HG03039 (cell line): ENCODE measurements around the gene PLEKHH2.

ENCODE experiments used
- ATAC-seq: cut with Tn5 transposase; IDR thresholded peaks from one replicate; pipeline ENCODE4 v1.9.1; 2021; ENCODE audit warnings: mild to moderate bottlenecking, moderate library complexity; ENCODE audit not compliant: unreplicated experiment

The PLEKHH2 gene

GRCh38 chr2:43754180-43754579 lies 117.1 kb downstream of the PLEKHH2 start:
- no peak for ATAC-seq

- no peak for ATAC-seq
These were observed 121.7 kb downstream of the PLEKHH2 start for GRCh38 chr2:43758739-43759138.

GRCh38 chr2:43759195-43759594 lies 122.1 kb downstream of the PLEKHH2 start:
- ATAC-seq = no peak

DNA sequence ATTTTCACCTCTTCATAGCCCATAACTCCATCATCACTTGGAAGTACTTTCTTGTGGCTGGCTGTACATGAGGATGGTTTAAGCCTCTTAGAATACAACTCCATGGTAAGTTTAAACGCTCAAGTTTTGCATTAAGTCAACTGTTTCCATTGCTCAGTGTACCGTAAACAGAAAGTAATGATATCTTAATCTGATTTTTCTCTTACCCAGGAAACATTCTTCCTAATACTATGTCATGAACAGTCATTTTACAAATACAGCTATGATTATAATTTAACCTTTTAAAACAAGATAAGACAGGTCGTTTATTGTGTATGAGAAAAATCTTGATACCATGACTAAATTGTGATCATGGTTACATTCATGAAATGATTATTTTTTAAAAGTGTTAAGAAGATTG lies 125.2 kb downstream of the PLEKHH2 start:
- no peak for ATAC-seq

DNA sequence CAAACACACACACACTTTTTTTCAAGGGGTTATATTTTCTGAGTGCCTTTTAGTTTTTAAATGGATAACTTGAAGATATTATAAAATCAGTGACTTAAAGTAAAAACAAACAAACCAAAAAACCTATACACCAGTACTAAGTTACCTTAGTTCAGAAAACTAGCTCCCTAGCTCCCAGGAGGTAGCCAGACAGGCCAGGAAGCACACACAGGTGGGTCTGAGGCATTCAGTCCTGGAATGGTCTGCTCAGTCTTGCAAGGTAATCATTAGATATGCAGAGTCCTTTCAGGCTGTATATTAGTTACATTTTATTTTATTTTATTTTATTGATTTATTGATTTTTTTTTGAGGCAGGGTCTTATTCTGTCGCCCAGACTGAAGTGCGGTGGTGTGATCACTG lies 126.0 kb downstream of the PLEKHH2 start:
- ATAC-seq = no peak

DNA sequence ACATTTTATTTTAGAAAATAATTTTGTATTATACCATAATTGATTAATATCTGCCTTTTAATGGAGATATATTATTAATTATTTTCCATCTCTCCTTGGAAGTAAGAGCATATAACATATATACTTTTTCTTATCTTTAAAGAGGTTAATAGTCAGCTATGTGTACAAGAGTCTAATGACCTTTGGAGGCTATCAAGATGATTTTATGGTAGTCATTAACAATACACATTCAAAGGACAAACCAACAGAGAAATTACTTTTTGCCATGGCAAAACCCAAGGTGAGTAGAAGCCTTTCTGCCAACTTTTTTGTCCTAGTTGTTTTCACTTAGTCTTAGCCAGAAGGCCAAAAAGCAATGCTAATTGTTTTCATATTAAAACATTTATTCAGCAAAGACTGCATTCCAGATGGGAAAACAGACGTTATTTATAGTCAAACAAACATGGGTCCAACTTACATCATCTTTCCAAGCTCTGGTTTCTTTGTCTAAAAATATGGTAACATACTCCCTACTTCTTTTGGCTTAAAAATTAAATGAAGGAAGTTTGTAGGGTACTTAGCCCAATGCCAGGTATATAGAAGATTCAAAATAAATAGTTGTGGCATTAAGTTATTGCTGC lies 127.1 kb downstream of the PLEKHH2 start:
- no peak for ATAC-seq

GRCh38 chr2:43766006-43766405 lies 128.9 kb downstream of the PLEKHH2 start:
- no peak for ATAC-seq

DNA sequence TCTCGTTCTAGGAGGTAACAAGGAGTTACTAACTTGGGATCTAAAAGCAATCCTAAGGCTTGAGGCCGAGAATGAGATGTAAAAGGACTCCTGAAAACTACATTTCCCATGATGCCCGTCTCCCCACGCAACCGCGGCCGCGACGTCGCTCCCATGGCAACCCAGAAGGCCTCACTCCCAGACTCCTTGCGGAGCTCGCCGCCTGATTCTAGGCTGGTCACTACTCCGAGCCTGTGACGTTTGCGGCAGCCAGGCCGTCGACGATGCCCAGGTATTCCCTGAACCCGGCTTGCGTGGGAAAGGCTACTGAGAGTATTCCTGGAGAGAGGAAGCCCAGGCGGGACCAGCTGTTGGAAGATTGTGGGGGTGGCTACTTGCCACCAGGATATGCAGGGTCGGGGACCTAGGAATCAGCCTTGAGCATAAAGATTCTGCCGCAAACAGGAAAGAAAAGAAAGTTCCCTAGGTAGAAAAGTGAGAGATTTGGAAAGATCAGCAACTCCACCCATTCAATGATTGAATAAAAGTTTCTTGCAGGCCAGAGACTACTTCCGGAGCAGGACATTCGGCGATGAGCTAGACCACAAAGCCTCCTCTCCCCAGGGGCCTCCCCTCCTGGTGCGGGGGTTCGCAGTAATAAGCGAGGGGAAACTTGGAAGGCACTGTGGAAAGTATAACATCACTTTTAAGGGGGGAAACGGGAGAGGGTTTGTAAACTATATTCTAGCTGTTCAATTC lies 137.0 kb downstream of the PLEKHH2 start, which contains the start of gene DYNC2LI1:
Gene DYNC2LI1, plus strand, starts transcription at position 164 of the 738 bp plus-strand sequence. Its CDS starts 100 bp downstream, at position 264.
- peak; percentile 99 for ATAC-seq

GRCh38 chr2:43774617-43775016 lies 137.6 kb downstream of the PLEKHH2 start:
- no peak for ATAC-seq

GRCh38 chr2:43776324-43776723 lies 139.3 kb downstream of the PLEKHH2 start:
- ATAC-seq = no peak

DNA sequence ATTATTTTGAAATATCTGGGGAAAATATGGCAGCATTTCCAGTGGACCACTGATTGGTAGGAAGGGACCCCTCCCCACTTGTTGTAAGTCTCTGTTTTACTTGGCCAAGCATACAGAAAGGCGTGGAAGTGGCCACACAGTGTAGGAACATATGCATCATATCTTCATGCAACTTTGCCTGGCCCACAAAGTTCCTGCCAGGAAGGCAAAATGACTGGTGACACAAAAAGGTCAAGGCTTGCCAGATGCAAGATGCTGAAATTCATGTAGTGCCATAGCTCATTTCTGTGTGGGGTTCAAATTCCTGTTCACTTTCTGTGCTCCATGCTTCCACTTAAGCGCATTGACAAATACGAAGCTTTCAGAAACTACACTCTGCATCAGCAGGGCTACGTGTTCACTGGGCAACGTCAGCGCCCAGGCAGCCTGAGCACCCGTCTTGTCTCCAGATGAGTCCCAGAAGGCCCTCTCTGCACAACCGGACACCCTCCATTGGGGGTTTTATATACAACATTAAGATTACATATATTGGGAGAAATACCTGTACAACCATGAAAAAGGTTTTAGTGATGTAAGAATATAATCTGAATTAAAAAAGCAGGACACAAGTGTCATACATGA lies 140.4 kb downstream of the PLEKHH2 start:
- no peak for ATAC-seq

GRCh38 chr2:43778233-43778632 lies 141.2 kb downstream of the PLEKHH2 start:
- ATAC-seq = no peak

DNA sequence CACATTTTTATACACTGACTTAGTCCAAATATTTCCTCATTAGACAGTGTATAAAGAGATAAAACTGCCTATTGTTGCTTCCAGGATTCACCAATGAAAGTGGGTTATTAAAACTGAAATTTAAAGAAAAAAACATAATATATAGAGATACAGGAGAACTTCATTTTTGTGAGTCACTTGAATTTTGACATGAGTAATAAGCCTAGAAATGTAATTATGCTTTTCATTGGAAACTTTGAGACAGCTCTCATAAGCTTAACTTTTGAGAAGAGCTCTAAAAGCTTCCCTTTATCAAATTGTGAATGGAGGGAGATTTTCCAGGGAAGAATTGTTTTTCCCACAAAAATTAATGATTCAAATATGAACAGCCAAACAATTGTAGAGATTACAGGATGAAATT lies 150.8 kb downstream of the PLEKHH2 start:
- ATAC-seq = no peak

DNA sequence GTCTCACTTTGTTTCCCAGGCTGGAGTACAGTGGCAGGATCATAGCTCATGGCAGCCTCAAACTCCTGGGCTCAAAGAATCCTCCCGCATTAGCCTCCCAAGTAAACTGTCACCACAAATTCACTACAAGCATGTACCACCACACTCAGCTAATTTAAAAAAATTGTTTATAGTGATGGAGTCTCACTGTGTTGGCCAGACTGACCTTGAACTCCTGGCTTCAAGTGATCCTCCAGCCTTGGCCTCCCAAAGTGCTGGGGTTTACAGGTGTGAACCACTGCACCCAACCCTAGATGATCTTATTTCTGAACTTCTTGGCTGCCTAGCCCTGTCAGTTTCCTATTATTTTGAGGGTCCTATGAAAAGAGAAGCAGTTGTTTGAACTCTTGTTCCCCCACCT lies 151.6 kb downstream of the PLEKHH2 start:
- no peak for ATAC-seq

- ATAC-seq = no peak
These were observed 153.1 kb downstream of the PLEKHH2 start for GRCh38 chr2:43790147-43790546.

DNA sequence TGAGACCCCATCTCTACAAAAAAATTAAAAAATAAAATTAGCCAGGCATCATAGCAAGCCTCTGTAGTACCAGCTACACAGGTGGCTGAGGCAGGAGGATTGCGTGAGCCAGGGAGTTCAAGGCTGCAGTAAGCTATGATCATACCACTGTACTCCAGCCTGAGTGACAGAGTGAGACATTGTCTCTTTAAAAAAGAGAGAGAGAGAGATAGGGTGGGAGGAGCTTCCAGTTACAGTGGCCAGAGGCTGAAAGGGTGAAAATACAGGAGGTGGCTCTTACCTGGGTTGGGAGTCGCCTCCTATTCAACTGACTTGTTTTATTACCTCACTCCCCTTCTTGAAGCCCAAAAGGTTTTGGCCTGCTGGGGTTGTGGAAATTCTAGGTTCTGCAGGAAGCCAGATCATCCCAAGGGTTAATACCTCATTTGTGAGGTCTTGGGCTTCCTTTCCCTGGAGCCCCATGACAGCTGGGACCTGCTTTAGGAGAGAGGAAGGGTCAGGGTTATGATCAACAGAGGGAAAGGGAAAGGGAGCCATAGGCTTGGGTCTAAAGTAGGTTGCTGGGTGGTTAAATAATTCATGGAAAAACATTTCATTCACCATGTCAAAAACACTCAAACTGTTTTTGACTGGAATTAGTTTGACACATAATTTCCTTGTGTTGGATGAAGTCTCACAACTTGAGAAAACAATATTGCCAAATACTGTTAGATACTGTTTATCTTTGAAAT lies 154.1 kb downstream of the PLEKHH2 start:
- ATAC-seq = no peak

GRCh38 chr2:43792653-43793052 lies 155.6 kb downstream of the PLEKHH2 start:
- ATAC-seq = no peak

- no peak for ATAC-seq
These were observed 157.9 kb downstream of the PLEKHH2 start for GRCh38 chr2:43794956-43795355.

DNA sequence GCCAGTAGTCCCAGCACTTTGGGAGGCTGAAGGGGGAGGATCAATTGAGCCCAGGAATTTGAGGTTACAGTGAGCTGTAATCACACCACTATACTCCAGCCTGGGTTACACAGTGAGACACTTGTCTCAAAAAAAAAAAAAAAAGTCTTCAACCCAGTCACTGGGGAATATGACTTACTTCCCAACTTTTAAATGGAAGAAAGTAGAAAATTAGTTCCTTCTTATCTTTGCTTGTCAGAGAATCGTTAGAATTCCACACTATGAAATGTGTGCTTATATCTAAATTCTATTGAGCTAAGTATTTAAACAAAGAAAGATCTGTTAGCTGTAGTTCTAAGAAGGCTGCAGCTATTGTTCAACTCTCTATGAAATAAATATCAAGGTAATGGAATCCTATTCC lies 159.1 kb downstream of the PLEKHH2 start:
- ATAC-seq = no peak

GRCh38 chr2:43798300-43798699 lies 161.2 kb downstream of the PLEKHH2 start:
- ATAC-seq = no peak

DNA sequence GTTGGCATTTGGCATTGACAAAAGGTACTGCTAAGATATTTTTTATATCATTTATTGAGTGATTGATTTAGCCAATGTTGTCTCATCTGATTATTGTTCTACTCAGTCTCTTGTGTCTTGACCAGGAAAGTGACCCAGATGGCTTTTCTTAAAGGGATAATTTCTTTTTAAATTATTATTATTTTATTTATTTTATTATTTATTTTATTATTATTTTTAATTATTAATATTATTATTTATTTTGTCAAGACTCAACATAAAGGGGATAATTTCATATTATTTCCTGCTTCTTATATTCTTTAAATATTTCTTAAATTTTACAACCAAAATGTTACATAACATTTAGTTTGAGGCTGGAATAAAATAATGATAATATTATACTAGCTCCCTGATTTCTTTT lies 163.8 kb downstream of the PLEKHH2 start:
- no peak for ATAC-seq
